Panc1 (cell line): ENCODE measurements around the gene GATA6. TPM values are rescaled to one million over a fixed set of nuclear protein-coding genes. Genes with fewer than 3 reads are reported as not detected.

Experiments
- ATAC-seq: fragments of 200-7000 bp; cut with Tn5 transposase; 2 replicates; pipeline ENCODE4 v1.9.1; 2020; ENCODE audit warnings: mild to moderate bottlenecking, moderate library complexity
- BruUV-seq: library from RNA; stranded (reverse); fragments of 400-500 nt; replicated peaks from 2 replicates; lab custom pipeline; 2021; lab: Mats Ljungman, UMichigan
- CTCF ChIA-PET: fragments of 300-600 bp; sonication (Branson Sonifier 250); formaldehyde crosslinking; loops from one replicate; lab custom pipeline; 2022; ENCODE audit warnings: antibody characterized with exemption; lab: Charles Lee
- POLR2A ChIA-PET: fragments of 300-600 bp; sonication (Branson Sonifier 250); formaldehyde crosslinking; loops from one replicate; lab custom pipeline; 2022; ENCODE audit warnings: antibody characterized with exemption; lab: Charles Lee
- DNase-seq: peaks from one replicate; pipeline ENCODE4 v3.0.0-alpha.2; 2010; ENCODE audit warnings: low read depth, low spot score
- H3K27ac ChIP-seq: 2 replicates; pipeline ENCODE4 v1.5.1; 2011; ENCODE audit warnings: mild to moderate bottlenecking, low read length, inconsistent platforms
- H3K27me3 ChIP-seq: fragments of 200-500 bp; sonication (Bioruptor generic); 2 replicates; pipeline ENCODE4 v1.6.0; 2014; ENCODE audit warnings: low read length, inconsistent platforms; ENCODE audit not compliant: control insufficient read depth, insufficient read depth
- H3K36me3 ChIP-seq: fragments of 200-500 bp; sonication (Bioruptor generic); 2 replicates; pipeline ENCODE4 v1.5.1; 2014; ENCODE audit warnings: inconsistent platforms, mild to moderate bottlenecking, low read length, moderate library complexity; ENCODE audit not compliant: control insufficient read depth, insufficient read depth
- H3K4me1 ChIP-seq: 2 replicates; pipeline ENCODE4 v1.5.1; 2011; ENCODE audit warnings: inconsistent platforms, mild to moderate bottlenecking, low read length, moderate library complexity; ENCODE audit not compliant: control insufficient read depth, insufficient read depth
- H3K4me3 ChIP-seq, 2 experiments: 2 replicates each; pipeline ENCODE4 v1.5.1; 2011 to 2012; ENCODE audit warnings: low read depth in 2 of 2, low read length in 2 of 2, mild to moderate bottlenecking in 2 of 2, inconsistent platforms in 1 of 2, moderate library complexity in 1 of 2
- H3K9me3 ChIP-seq: fragments of 200-500 bp; sonication (Bioruptor generic); 2 replicates; pipeline ENCODE4 v1.5.1; 2014; ENCODE audit warnings: low read depth, mild to moderate bottlenecking, inconsistent platforms, low read length, moderate library complexity; ENCODE audit not compliant: control insufficient read depth, insufficient read depth
- CTCF ChIP-seq: fragments of 450-650 bp; IDR thresholded peaks from 2 replicates; pipeline ENCODE4 v1.5.1; 2017; ENCODE audit warnings: mild to moderate bottlenecking
- POLR2AphosphoS5 ChIP-seq: IDR thresholded peaks from 2 replicates; pipeline ENCODE4 v1.6.1; 2012; ENCODE audit warnings: mild to moderate bottlenecking, low read depth, low read length, moderate library complexity
- REST ChIP-seq, 2 experiments: IDR thresholded peaks; 2 replicates each; pipeline ENCODE4 v1.6.1; 2011 to 2012; ENCODE audit warnings: low read depth in 2 of 2, control low read depth in 1 of 2, low read length in 1 of 2, mild to moderate bottlenecking in 1 of 2, moderate library complexity in 1 of 2; ENCODE audit not compliant: insufficient read depth in 1 of 2
- SIN3A ChIP-seq: IDR thresholded peaks from 2 replicates; pipeline ENCODE4 v1.6.1; 2012; ENCODE audit warnings: low read depth, mild to moderate bottlenecking, low read length, moderate library complexity, borderline replicate concordance; ENCODE audit not compliant: insufficient read depth
- TCF7L2 ChIP-seq: IDR thresholded peaks from 2 replicates; pipeline ENCODE4 v1.6.1; 2011; ENCODE audit warnings: mild to moderate bottlenecking, low read depth, low read length, inconsistent platforms
- in situ Hi-C: cut with HindIII; loops from 2 replicates; pipeline ENCODE4 v1.10.0; 2016; ENCODE audit warnings: low sequenced_read_pairs, low pct_unique_long_range_greater_than_20kb
- intact Hi-C: fragments of 100-400 bp; cut with micrococcal nuclease; formaldehyde crosslinking; loops from one replicate; pipeline ENCODE4 v1.10.0; 2022; ENCODE audit not compliant: unreplicated experiment
- total RNA-seq: library from RNA; stranded (reverse); gene quantifications from one replicate; pipeline ENCODE4 v1.2.1, GENCODE V29; 2021; ENCODE audit not compliant: unreplicated experiment

The GATA6 gene
- total RNA-seq, 1 experiment from 2014 or later = 0.51 TPM

- ChIA-PET CTCF (no interaction called here), POLR2A (interaction anchor here (0.7 kb wide), 1 partner anchor 285 kb away, joined by 4 read pairs; no protein-coding TSS in a partner anchor)
- no peaks in the 10 kb centered on the region for H3K4me1 ChIP-seq
- H3K9me3 ChIP-seq = no peaks in the 10 kb centered on the region
- no peaks in the 10 kb centered on the region for H3K36me3 ChIP-seq
- in situ Hi-C loops = no loop called here
- no peak for TF ChIP-seq SIN3A
- TF ChIP-seq CTCF = no peak
- no peak for TF ChIP-seq TCF7L2
- no peak for TF ChIP-seq REST (IDR thresholded peaks at IDR 0.05; ENCODE audit: insufficient read depth in 1 of 2, low read depth in 2 of 2, low read length in 1 of 2)
- TF ChIP-seq POLR2AphosphoS5 = no peak
- H3K27me3 ChIP-seq = peaks cover 6% of the 10 kb centered on the region
- no peak overlapping the region for H3K4me3 ChIP-seq
- H3K27ac ChIP-seq = no peak overlapping the region
- no TSS peak for BruUV-seq
- intact Hi-C loops = no loop called here
- DNase-seq (no peak), ATAC-seq (no peak)
Measured at GRCh38 chr18:22155584-22155983, 13.8 kb upstream of the GATA6 start.

- Histone ChIP-seq H3K27me3 (peaks cover 26% of the 10 kb centered on the region), H3K9me3 (no peaks in the 10 kb centered on the region), H3K36me3 (no peaks in the 10 kb centered on the region), H3K27ac (no peak overlapping the region), H3K4me1 (no peaks in the 10 kb centered on the region), H3K4me3 (no peak overlapping the region)
- TF ChIP-seq REST (IDR thresholded peaks at IDR 0.05; ENCODE audit: insufficient read depth in 1 of 2, low read depth in 2 of 2, low read length in 1 of 2) (no peak), POLR2AphosphoS5 (no peak), SIN3A (no peak), TCF7L2 (no peak), CTCF (no peak)
- in situ Hi-C loops (no loop called here), intact Hi-C loops (no loop called here)
- DNase-seq (no peak), ATAC-seq (no peak)
- no TSS peak for BruUV-seq
- CTCF ChIA-PET = no interaction called here
- POLR2A ChIA-PET = no interaction called here
Measured at GRCh38 chr18:22159014-22159413, 10.4 kb upstream of the GATA6 start.
